Mucosa of rectum (tissue), 2 donors: ENCODE measurements around the gene NGLY1.

ENCODE experiments used
- H3K27ac ChIP-seq, 2 donors: one replicate each; pipeline ENCODE4 v1.7.0; 2013; ENCODE audit warnings: inconsistent platforms in 2 of 2, low read depth in 2 of 2, low read length in 2 of 2
- H3K27me3 ChIP-seq, 2 donors: one replicate each; pipeline ENCODE4 v1.7.0; 2013; ENCODE audit warnings: low read length in 2 of 2; ENCODE audit not compliant: control insufficient read depth in 2 of 2, insufficient read depth in 2 of 2
- H3K36me3 ChIP-seq, 2 donors: one replicate each; pipeline ENCODE4 v1.7.0; 2013; ENCODE audit warnings: low read length in 2 of 2; ENCODE audit not compliant: control insufficient read depth in 2 of 2, insufficient read depth in 2 of 2
- H3K4me1 ChIP-seq, 2 donors: one replicate each; pipeline ENCODE4 v1.7.0; 2013; ENCODE audit warnings: low read length in 2 of 2, mild to moderate bottlenecking in 1 of 2; ENCODE audit not compliant: control insufficient read depth in 2 of 2, insufficient read depth in 2 of 2
- H3K4me3 ChIP-seq, 2 donors: one replicate each; pipeline ENCODE4 v1.7.0; 2013; ENCODE audit warnings: low read length in 2 of 2
- H3K9ac ChIP-seq, 2 donors: one replicate each; pipeline ENCODE4 v1.7.0; 2013; ENCODE audit warnings: low read length in 2 of 2, low read depth in 1 of 2, mild to moderate bottlenecking in 1 of 2
- H3K9me3 ChIP-seq, 2 donors: one replicate each; pipeline ENCODE4 v1.7.0; 2013; ENCODE audit warnings: low read length in 2 of 2; ENCODE audit not compliant: control insufficient read depth in 2 of 2
- donor health status: healthy.
- donor health status: Normal muscosa, but diverticular disease.

Gene NGLY1

GRCh38 chr3:25689226-25689625 is 94.0 kb downstream of the NGLY1 start:
- peaks cover 3 to 11% of the 10 kb centered on the region in 2 donors for H3K4me1 ChIP-seq
- no peak overlapping the region for H3K4me3 ChIP-seq
- H3K27me3 ChIP-seq: no peaks in the 10 kb centered on the region
- H3K27ac ChIP-seq: no peak overlapping the region
- H3K9ac ChIP-seq: no peak overlapping the region
- no peaks in the 10 kb centered on the region for H3K9me3 ChIP-seq
- no peaks in the 10 kb centered on the region for H3K36me3 ChIP-seq

- Histone ChIP-seq H3K4me1 (peaks cover 3 to 11% of the 10 kb centered on the region in 2 donors), H3K27ac (no peak overlapping the region), H3K9me3 (no peaks in the 10 kb centered on the region), H3K4me3 (no peak overlapping the region), H3K9ac (no peak overlapping the region), H3K27me3 (no peaks in the 10 kb centered on the region), H3K36me3 (no peaks in the 10 kb centered on the region)
These were observed 95.5 kb downstream of the NGLY1 start for GRCh38 chr3:25687742-25688141.

- no peaks in the 10 kb centered on the region for H3K9me3 ChIP-seq
- no peak overlapping the region for H3K27ac ChIP-seq
- peaks cover 3 to 11% of the 10 kb centered on the region in 2 donors for H3K4me1 ChIP-seq
- no peak overlapping the region for H3K4me3 ChIP-seq
- H3K36me3 ChIP-seq: no peaks in the 10 kb centered on the region
- H3K27me3 ChIP-seq: no peaks in the 10 kb centered on the region
- H3K9ac ChIP-seq: no peak overlapping the region
These were observed 96.5 kb downstream of the NGLY1 start for GRCh38 chr3:25686766-25687165.

- no peaks in the 10 kb centered on the region for H3K27me3 ChIP-seq
- H3K36me3 ChIP-seq: no peaks in the 10 kb centered on the region
- no peaks in the 10 kb centered on the region for H3K9me3 ChIP-seq
- no peak overlapping the region for H3K9ac ChIP-seq
- H3K4me3 ChIP-seq: no peak overlapping the region
- H3K27ac ChIP-seq: no peak overlapping the region
- H3K4me1 ChIP-seq: peaks cover 3 to 11% of the 10 kb centered on the region in 2 donors
These were observed 99.4 kb downstream of the NGLY1 start for GRCh38 chr3:25683882-25684281.

- Histone ChIP-seq H3K9me3 (no peaks in the 10 kb centered on the region), H3K36me3 (no peaks in the 10 kb centered on the region), H3K27ac (no peak overlapping the region), H3K9ac (no peak overlapping the region), H3K27me3 (no peaks in the 10 kb centered on the region), H3K4me1 (peaks cover 3 to 11% of the 10 kb centered on the region in 2 donors), H3K4me3 (no peak overlapping the region)
These were observed 99.8 kb downstream of the NGLY1 start for GRCh38 chr3:25683410-25683809.

GRCh38 chr3:25679642-25680302 is 103.5 kb downstream of the NGLY1 start:
- Histone ChIP-seq H3K9ac (no peak overlapping the region), H3K4me1 (no peaks in the 10 kb centered on the region)

GRCh38 chr3:25679166-25679565 is 104.1 kb downstream of the NGLY1 start:
- Histone ChIP-seq H3K9ac (no peak overlapping the region), H3K27me3 (no peaks in the 10 kb centered on the region), H3K36me3 (no peaks in the 10 kb centered on the region), H3K4me3 (no peak overlapping the region), H3K4me1 (no peaks in the 10 kb centered on the region), H3K27ac (no peak overlapping the region), H3K9me3 (no peaks in the 10 kb centered on the region)

More at GRCh38 chr3:25679642-25680302, 103.5 kb downstream of the NGLY1 start:
- no peaks in the 10 kb centered on the region for H3K36me3 ChIP-seq
- H3K4me3 ChIP-seq: no peak overlapping the region
- H3K27me3 ChIP-seq: no peaks in the 10 kb centered on the region
- H3K9me3 ChIP-seq: no peaks in the 10 kb centered on the region
- no peak overlapping the region for H3K27ac ChIP-seq

GRCh38 chr3:25678581-25678980 is 104.7 kb downstream of the NGLY1 start:
- Histone ChIP-seq H3K9me3 (no peaks in the 10 kb centered on the region), H3K36me3 (no peaks in the 10 kb centered on the region), H3K27ac (no peak overlapping the region), H3K4me3 (no peak overlapping the region), H3K9ac (no peak overlapping the region), H3K4me1 (no peaks in the 10 kb centered on the region), H3K27me3 (no peaks in the 10 kb centered on the region)

GRCh38 chr3:25677121-25677520 is 106.1 kb downstream of the NGLY1 start:
- H3K9me3 ChIP-seq: no peaks in the 10 kb centered on the region
- no peaks in the 10 kb centered on the region for H3K36me3 ChIP-seq
- no peak overlapping the region for H3K27ac ChIP-seq
- no peaks in the 10 kb centered on the region for H3K4me1 ChIP-seq
- no peak overlapping the region for H3K4me3 ChIP-seq
- no peak overlapping the region for H3K9ac ChIP-seq
- no peaks in the 10 kb centered on the region for H3K27me3 ChIP-seq

- Histone ChIP-seq H3K9ac (no peak overlapping the region), H3K9me3 (no peaks in the 10 kb centered on the region), H3K27ac (no peak overlapping the region), H3K4me3 (no peak overlapping the region), H3K36me3 (no peaks in the 10 kb centered on the region), H3K4me1 (no peaks in the 10 kb centered on the region), H3K27me3 (no peaks in the 10 kb centered on the region)
These were observed 108.6 kb downstream of the NGLY1 start for GRCh38 chr3:25674670-25675069.
